ENCODE results near the gene TIMP2. TPM values are rescaled to one million over a fixed set of nuclear protein-coding genes. Genes with fewer than 3 reads are reported as not detected.

Gene TIMP2
- total RNA-seq, 1 experiment from 2014 or later, result 114 TPM

DNA sequence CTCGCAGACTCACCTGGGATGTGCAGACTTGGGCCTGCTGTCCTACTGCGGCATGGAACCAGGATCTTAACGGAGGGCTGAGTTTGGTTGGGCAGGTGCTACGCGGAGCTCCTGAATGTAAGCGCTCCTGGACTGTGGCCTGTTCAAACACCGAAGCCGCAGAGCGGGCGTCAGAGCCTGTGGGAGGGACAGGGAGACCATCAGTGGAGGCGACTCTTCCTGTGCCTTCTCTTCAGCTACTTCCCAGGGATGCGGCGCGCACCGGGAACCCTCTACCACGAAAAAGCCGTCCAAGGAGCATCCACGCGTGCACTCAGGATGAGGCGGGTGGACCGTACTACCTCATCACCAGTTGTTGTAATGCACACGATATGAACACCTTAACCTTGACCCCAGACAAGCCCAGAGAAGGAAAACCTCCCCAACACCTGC is 86.6 kb downstream of the TIMP2 start:
- TF ChIP-seq CTCF (conservative IDR thresholded peaks at IDR 0.05), result no peak
- TF ChIP-seq EZH2 (IDR thresholded peaks at IDR 0.05; ENCODE audit: low read depth), result no peak
- POLR2A ChIA-PET (ENCODE audit: unreplicated experiment), result no interaction called here
- Histone ChIP-seq H4K20me1 (ENCODE audit: insufficient read depth) (peaks cover 11% of the 10 kb centered on the region; the same call in 1 of the 2 replicates), H3K36me3 (ENCODE audit: low read depth) (0 out of 2 replicates have a peak, but pooled peaks cover 6% of the 10 kb centered on the region), H3K9me2 (ENCODE audit: insufficient read depth) (no peaks in the 10 kb centered on the region), H2AFZ (no peak overlapping the region), H3F3A (ENCODE audit: insufficient read depth, low read depth) (peaks cover 5% of the 10 kb centered on the region; the same call in 1 of the 2 replicates), H3K27me3 (ENCODE audit: insufficient read depth, low read depth) (no peaks in the 10 kb centered on the region), H3K9me3 (ENCODE audit: insufficient read depth, low read depth) (no peaks in the 10 kb centered on the region), H3K4me1 (replicated peaks; ENCODE audit: insufficient read depth) (peaks cover 13% of the 10 kb centered on the region), H3K4me3 (peak overlapping the region; percentile 95; the same call in 1 of the 2 replicates), H3K27ac (no peak overlapping the region), H3K79me2 (ENCODE audit: low read depth) (peaks cover 48% of the 10 kb centered on the region), H3K4me2 (peak overlapping the region; percentile 98)
- CTCF ChIA-PET, result no interaction called here
- intact Hi-C loops (cut with micrococcal nuclease; ENCODE audit: unreplicated experiment), result no loop called here
- TSS peak; percentile 20 for BruUV-seq (replicated peaks)
- DNase-seq, result no peak

GRCh38 chr17:78836420-78837021 is 88.7 kb downstream of the TIMP2 start:
- BruUV-seq (replicated peaks), result no TSS peak
- POLR2A ChIA-PET (ENCODE audit: unreplicated experiment), result no interaction called here

GRCh38 chr17:78834571-78834970 is 90.6 kb downstream of the TIMP2 start:
- TF ChIP-seq CTCF (conservative IDR thresholded peaks at IDR 0.05), result no peak
- TF ChIP-seq EZH2 (IDR thresholded peaks at IDR 0.05; ENCODE audit: low read depth), result no peak
- Histone ChIP-seq H3K79me2 (ENCODE audit: low read depth) (peaks cover 35% of the 10 kb centered on the region), H3K27me3 (ENCODE audit: insufficient read depth, low read depth) (no peaks in the 10 kb centered on the region), H3K4me1 (replicated peaks; ENCODE audit: insufficient read depth) (peaks cover 7% of the 10 kb centered on the region; the same call in 1 of the 2 replicates), H3K4me2 (no peak overlapping the region), H4K20me1 (ENCODE audit: insufficient read depth) (peaks cover 16% of the 10 kb centered on the region), H3K9me2 (ENCODE audit: insufficient read depth) (no peaks in the 10 kb centered on the region), H3F3A (ENCODE audit: insufficient read depth, low read depth) (no peaks in the 10 kb centered on the region; the same call in 1 of the 2 replicates), H3K9me3 (ENCODE audit: insufficient read depth, low read depth) (no peaks in the 10 kb centered on the region), H3K27ac (no peak overlapping the region), H2AFZ (no peak overlapping the region), H3K36me3 (ENCODE audit: low read depth) (0 out of 2 replicates have a peak, but pooled peaks cover 14% of the 10 kb centered on the region), H3K4me3 (no peak overlapping the region)
- no peak for DNase-seq
- ChIA-PET POLR2A (ENCODE audit: unreplicated experiment) (no interaction called here), CTCF (no interaction called here)
- intact Hi-C loops (cut with micrococcal nuclease; ENCODE audit: unreplicated experiment), result no loop called here
- BruUV-seq (replicated peaks), result no TSS peak

More at GRCh38 chr17:78836420-78837021, 88.7 kb downstream of the TIMP2 start:
- TF ChIP-seq EZH2 (IDR thresholded peaks at IDR 0.05; ENCODE audit: low read depth) (no peak), CTCF (conservative IDR thresholded peaks at IDR 0.05) (no peak)
- intact Hi-C loops (cut with micrococcal nuclease; ENCODE audit: unreplicated experiment), result no loop called here
- H3K36me3 ChIP-seq (ENCODE audit: low read depth), result 0 out of 2 replicates have a peak, but pooled peaks cover 6% of the 10 kb centered on the region
- H3F3A ChIP-seq (ENCODE audit: insufficient read depth, low read depth), result no peaks in the 10 kb centered on the region; the same call in 1 of the 2 replicates
- H3K4me2 ChIP-seq, result no peak overlapping the region
- no peak for DNase-seq
- H3K27me3 ChIP-seq (ENCODE audit: insufficient read depth, low read depth), result no peaks in the 10 kb centered on the region
- no peak overlapping the region for H2AFZ ChIP-seq
- H3K4me3 ChIP-seq, result no peak overlapping the region
- H3K4me1 ChIP-seq (replicated peaks; ENCODE audit: insufficient read depth), result peaks cover 9% of the 10 kb centered on the region
- no peaks in the 10 kb centered on the region for H3K9me3 ChIP-seq (ENCODE audit: insufficient read depth, low read depth)
- CTCF ChIA-PET, result no interaction called here
- H3K27ac ChIP-seq, result no peak overlapping the region
- H3K9me2 ChIP-seq (ENCODE audit: insufficient read depth), result no peaks in the 10 kb centered on the region
- H4K20me1 ChIP-seq (ENCODE audit: insufficient read depth), result peaks cover 16% of the 10 kb centered on the region
- H3K79me2 ChIP-seq (ENCODE audit: low read depth), result peaks cover 45% of the 10 kb centered on the region
